ENCODE results near the gene BLZF1. TPM values are rescaled to one million over a fixed set of nuclear protein-coding genes. Genes with fewer than 3 reads are reported as not detected.
"Not testable (repeated sequence)": the region's sequence is repeated elsewhere in the genome, so short reads cannot be mapped to it uniquely, and the experiment has no call there.

Gene BLZF1
- total RNA-seq, 2 donors from 2014 or later, result 22.3 to 27.8 TPM

GRCh38 chr1:169338617-169339016, 29.4 kb upstream of the BLZF1 start:
- H3K4me1 ChIP-seq (ENCODE audit: control insufficient read depth in 1 of 2, low read depth in 2 of 2), result no peaks in the 10 kb centered on the region
- H3K4me3 ChIP-seq, result no peak overlapping the region
- no peak for ATAC-seq (ENCODE audit: insufficient number of reproducible peaks, low FRiP score, low read depth)
- H3K27me3 ChIP-seq (replicated peaks; ENCODE audit: insufficient read depth), result no peaks in the 10 kb centered on the region
- H3K36me3 ChIP-seq, result no peaks in the 10 kb centered on the region
- no peak overlapping the region for H3K27ac ChIP-seq
- no peak for TF ChIP-seq CTCF (IDR thresholded peaks at IDR 0.05)
- H3K9me3 ChIP-seq, result no peaks in the 10 kb centered on the region
- no peak for DNase-seq (ENCODE audit: low spot score)

GRCh38 chr1:169339773-169340172, 28.2 kb upstream of the BLZF1 start:
- no peak overlapping the region for H3K27ac ChIP-seq
- no peak for TF ChIP-seq CTCF (IDR thresholded peaks at IDR 0.05)
- H3K27me3 ChIP-seq (replicated peaks; ENCODE audit: insufficient read depth), result no peaks in the 10 kb centered on the region
- no peaks in the 10 kb centered on the region for H3K9me3 ChIP-seq
- ATAC-seq (ENCODE audit: insufficient number of reproducible peaks, low FRiP score, low read depth) (no peak), DNase-seq (ENCODE audit: low spot score) (no peak)
- no peaks in the 10 kb centered on the region for H3K36me3 ChIP-seq
- no peaks in the 10 kb centered on the region for H3K4me1 ChIP-seq (ENCODE audit: control insufficient read depth in 1 of 2, low read depth in 2 of 2)
- H3K4me3 ChIP-seq, result no peak overlapping the region

GRCh38 chr1:169340882-169341281, 27.1 kb upstream of the BLZF1 start:
- H3K9me3 ChIP-seq, result no peaks in the 10 kb centered on the region
- no peaks in the 10 kb centered on the region for H3K4me1 ChIP-seq (ENCODE audit: control insufficient read depth in 1 of 2, low read depth in 2 of 2)
- no peaks in the 10 kb centered on the region for H3K27me3 ChIP-seq (replicated peaks; ENCODE audit: insufficient read depth)
- no peak for ATAC-seq (ENCODE audit: insufficient number of reproducible peaks, low FRiP score, low read depth)
- TF ChIP-seq CTCF (IDR thresholded peaks at IDR 0.05), result no peak
- DNase-seq (ENCODE audit: low spot score), result no peak
- H3K27ac ChIP-seq, result no peak overlapping the region
- no peaks in the 10 kb centered on the region for H3K36me3 ChIP-seq
- no peak overlapping the region for H3K4me3 ChIP-seq

GRCh38 chr1:169342096-169342495, 25.9 kb upstream of the BLZF1 start:
- not testable (repeated sequence) for H3K9me3 ChIP-seq; H3K4me3 ChIP-seq; H3K27ac ChIP-seq; DNase-seq (ENCODE audit: low spot score); ATAC-seq (ENCODE audit: insufficient number of reproducible peaks, low FRiP score, low read depth); H3K4me1 ChIP-seq (ENCODE audit: control insufficient read depth in 1 of 2, low read depth in 2 of 2); H3K27me3 ChIP-seq (replicated peaks; ENCODE audit: insufficient read depth); H3K36me3 ChIP-seq

- H3K36me3 ChIP-seq, result no peaks in the 10 kb centered on the region
- ATAC-seq (ENCODE audit: insufficient number of reproducible peaks, low FRiP score, low read depth) (no peak), DNase-seq (ENCODE audit: low spot score) (no peak)
- H3K27me3 ChIP-seq (replicated peaks; ENCODE audit: insufficient read depth), result no peaks in the 10 kb centered on the region
- no peaks in the 10 kb centered on the region for H3K4me1 ChIP-seq (ENCODE audit: control insufficient read depth in 1 of 2, low read depth in 2 of 2)
- TF ChIP-seq CTCF (IDR thresholded peaks at IDR 0.05), result no peak
- no peak overlapping the region for H3K4me3 ChIP-seq
- H3K27ac ChIP-seq, result no peak overlapping the region
- H3K9me3 ChIP-seq, result no peaks in the 10 kb centered on the region
Measured at GRCh38 chr1:169345511-169345910, 22.5 kb upstream of the BLZF1 start.

GRCh38 chr1:169346036-169346589, 21.9 kb upstream of the BLZF1 start:
- Histone ChIP-seq H3K27ac (no peak overlapping the region), H3K27me3 (replicated peaks; ENCODE audit: insufficient read depth) (no peaks in the 10 kb centered on the region), H3K4me1 (ENCODE audit: control insufficient read depth in 1 of 2, low read depth in 2 of 2) (no peaks in the 10 kb centered on the region), H3K4me3 (no peak overlapping the region), H3K9me3 (no peaks in the 10 kb centered on the region), H3K36me3 (no peaks in the 10 kb centered on the region)
- DNase-seq (ENCODE audit: low spot score), result no peak
- no peak for ATAC-seq (ENCODE audit: insufficient number of reproducible peaks, low FRiP score, low read depth)
- TF ChIP-seq CTCF (IDR thresholded peaks at IDR 0.05), result no peak
